Liver (tissue), 9 donors: ENCODE measurements around the gene BDH1. TPM values are rescaled to one million over a fixed set of nuclear protein-coding genes. Genes with fewer than 3 reads are reported as not detected.

ENCODE experiments used
- DNase-seq: peaks from one replicate; pipeline ENCODE4 v3.0.0-alpha.2; 2017; ENCODE audit warnings: low spot score
- H3K27ac ChIP-seq, 2 donors: one replicate each; pipeline ENCODE4 v1.7.0; 2013; ENCODE audit warnings: inconsistent platforms in 2 of 2, low read length in 2 of 2, control low read depth in 1 of 2, low read depth in 1 of 2, mild to moderate bottlenecking in 1 of 2
- H3K27me3 ChIP-seq, 4 donors: one replicate each; pipeline versions ENCODE4 v1.6.1 to v1.7.0; 2013; ENCODE audit warnings: low read length in 3 of 4, inconsistent platforms in 1 of 4, mild to moderate bottlenecking in 1 of 4, moderate library complexity in 1 of 4; ENCODE audit not compliant: control insufficient read depth in 4 of 4, insufficient read depth in 4 of 4
- H3K36me3 ChIP-seq, 4 donors: one replicate each; pipeline versions ENCODE4 v1.6.1 to v1.7.0; 2013; ENCODE audit warnings: low read length in 3 of 4, mild to moderate bottlenecking in 3 of 4, low read depth in 1 of 4, moderate library complexity in 1 of 4; ENCODE audit not compliant: control insufficient read depth in 4 of 4, insufficient read depth in 3 of 4
- H3K4me1 ChIP-seq, 4 donors: one replicate each; pipeline versions ENCODE4 v1.6.1 to v1.7.0; 2013; ENCODE audit warnings: low read length in 3 of 4, mild to moderate bottlenecking in 3 of 4, moderate library complexity in 1 of 4; ENCODE audit not compliant: control insufficient read depth in 4 of 4, insufficient read depth in 4 of 4
- H3K4me3 ChIP-seq, 3 donors: one replicate each; pipeline versions ENCODE4 v1.6.1 to v1.7.0; 2013; ENCODE audit warnings: low read length in 3 of 3, control low read depth in 1 of 3, low read depth in 1 of 3, mild to moderate bottlenecking in 1 of 3
- H3K9ac ChIP-seq, 2 donors: one replicate each; pipeline ENCODE4 v1.7.0; 2013; ENCODE audit warnings: low read length in 2 of 2, mild to moderate bottlenecking in 2 of 2, moderate library complexity in 2 of 2, control low read depth in 1 of 2, low read depth in 1 of 2
- H3K9me3 ChIP-seq, 4 donors: one replicate each; pipeline versions ENCODE4 v1.6.1 to v1.7.0; 2013; ENCODE audit warnings: low read length in 3 of 4; ENCODE audit not compliant: control insufficient read depth in 4 of 4
- ATF3 ChIP-seq: IDR thresholded peaks from 2 replicates; pipeline ENCODE4 v1.6.1; 2016; ENCODE audit warnings: antibody characterized with exemption
- EGR1 ChIP-seq, 2 donors: IDR thresholded peaks; 2 replicates each; pipeline ENCODE4 v1.6.1; 2016 to 2018; ENCODE audit warnings: antibody characterized with exemption in 2 of 2, low read depth in 2 of 2
- FOXA2 ChIP-seq: IDR thresholded peaks from 2 replicates; pipeline ENCODE4 v1.6.1; 2016; ENCODE audit warnings: antibody characterized with exemption
- GABPA ChIP-seq, 2 donors: IDR thresholded peaks in 1 of 2; conservative IDR thresholded peaks in 1 of 2; 2 replicates each; pipeline ENCODE4 v1.6.1; 2016; ENCODE audit warnings: antibody characterized with exemption in 2 of 2, mild to moderate bottlenecking in 1 of 2, moderate library complexity in 1 of 2
- HNF4A ChIP-seq, 2 donors: conservative IDR thresholded peaks; 2 replicates each; pipeline ENCODE4 v1.6.1; 2016; ENCODE audit warnings: antibody characterized with exemption in 2 of 2, mild to moderate bottlenecking in 2 of 2
- NR2F2 ChIP-seq: IDR thresholded peaks from 2 replicates; pipeline ENCODE4 v1.6.1; 2016; ENCODE audit warnings: antibody characterized with exemption
- RAD21 ChIP-seq, 2 donors: IDR thresholded peaks; 2 replicates each; pipeline ENCODE4 v1.6.1; 2016; ENCODE audit warnings: antibody characterized with exemption in 2 of 2, mild to moderate bottlenecking in 2 of 2
- RXRA ChIP-seq, 2 donors: IDR thresholded peaks; 2 replicates each; pipeline ENCODE4 v1.6.1; 2017 to 2018; ENCODE audit warnings: antibody characterized with exemption in 2 of 2, mild to moderate bottlenecking in 1 of 2
- SP1 ChIP-seq: IDR thresholded peaks from 2 replicates; pipeline ENCODE4 v1.6.1; 2018; ENCODE audit warnings: antibody characterized with exemption, mild to moderate bottlenecking
- TAF1 ChIP-seq: conservative IDR thresholded peaks from 2 replicates; pipeline ENCODE4 v1.6.1; 2016; ENCODE audit warnings: antibody characterized with exemption, mild to moderate bottlenecking
- YY1 ChIP-seq: IDR thresholded peaks from 2 replicates; pipeline ENCODE4 v1.6.1; 2016; ENCODE audit warnings: antibody characterized with exemption, mild to moderate bottlenecking
- WGBS: extraction: QIAGEN DNeasy Blood & Tissue Kit; methylation state at CpG from one replicate; pipeline ENCODE4 v1.1.7; 2013; 5-methylcytosine and 5-hydroxymethylcytosine counted together
- polyA plus RNA-seq, 2 donors: library from polyadenylated mRNA; stranded (reverse) in 1 of 2; unstranded in 1 of 2; fragments of 200-250 nt in 1 of 2; fragments of >200 nt in 1 of 2; fragmentation: Nextera tagmentation in 1 of 2; extraction: Ambion mirVana in 1 of 2; gene quantifications; one replicate each; pipeline versions ENCODE4 v1.2.1 to v1.2.3, GENCODE V29; 2013 to 2015
- total RNA-seq, 2 donors: library from RNA; depleted of rRNA; stranded (reverse); fragments of >200 nt; gene quantifications; one replicate each; pipeline ENCODE4 v1.2.3, GENCODE V29; 2014
- TF ChIP-seq, protein P1 (sequence below): IDR thresholded peaks from 2 replicates; pipeline ENCODE4 v1.6.1; 2016; ENCODE audit warnings: antibody characterized with exemption, mild to moderate bottlenecking
- TF ChIP-seq, protein P2 (sequence below): fragments of 150-350 bp; IDR thresholded peaks from 2 replicates; pipeline ENCODE4 v1.5.1; 2017; ENCODE audit warnings: improper control_type of control experiment, low read depth, low read length; ENCODE audit not compliant: missing input control
- donor health status: healthy.
- donor health status: healthy.
- donor health status: healthy.
- donor health status: healthy.
- donor health status: healthy.

BDH1 gene
- total and polyA plus RNA-seq, 4 donors: 49.4 to 268 (median 177) TPM

- TF ChIP-seq HNF4A (conservative IDR thresholded peaks at IDR 0.05) (peak in 1 of 2 donors; percentile 50), TAF1 (no peak), NR2F2 (no peak)
Observed at GRCh38 chr3:197599089-197599765, 43.5 kb upstream of the BDH1 start (continued).

DNA sequence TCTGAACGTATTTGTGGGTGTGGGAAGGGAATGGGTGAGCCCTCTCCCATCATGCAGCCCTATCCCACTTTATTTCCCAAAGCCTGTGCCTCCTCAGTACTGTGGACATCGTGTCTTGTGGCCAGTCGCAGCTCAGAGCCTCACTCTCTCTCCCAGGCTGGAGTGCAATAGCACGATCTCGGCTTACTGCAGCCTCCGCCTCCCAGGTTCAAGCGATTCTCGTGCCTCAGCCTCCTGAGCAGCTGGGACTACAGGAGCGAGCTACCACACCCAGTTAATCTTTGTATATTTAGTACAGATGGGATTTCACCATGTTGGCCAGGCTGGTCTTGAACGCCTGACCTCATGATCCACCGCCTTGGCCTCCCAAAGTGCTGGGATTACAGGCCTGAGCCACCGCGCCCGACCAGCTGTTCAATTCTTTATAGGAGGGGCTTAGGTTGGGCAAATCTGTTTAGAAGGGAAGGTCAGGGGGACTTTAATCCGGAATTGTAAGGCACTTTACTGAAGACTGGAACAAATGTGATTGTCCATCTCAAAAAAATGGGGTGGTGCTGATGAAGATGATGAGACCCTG, 42.7 kb upstream of the BDH1 start:
- no peaks in the 10 kb centered on the region for H3K9me3 ChIP-seq
- no peak for TF ChIP-seq SP1
- TF ChIP-seq, protein P1, sequence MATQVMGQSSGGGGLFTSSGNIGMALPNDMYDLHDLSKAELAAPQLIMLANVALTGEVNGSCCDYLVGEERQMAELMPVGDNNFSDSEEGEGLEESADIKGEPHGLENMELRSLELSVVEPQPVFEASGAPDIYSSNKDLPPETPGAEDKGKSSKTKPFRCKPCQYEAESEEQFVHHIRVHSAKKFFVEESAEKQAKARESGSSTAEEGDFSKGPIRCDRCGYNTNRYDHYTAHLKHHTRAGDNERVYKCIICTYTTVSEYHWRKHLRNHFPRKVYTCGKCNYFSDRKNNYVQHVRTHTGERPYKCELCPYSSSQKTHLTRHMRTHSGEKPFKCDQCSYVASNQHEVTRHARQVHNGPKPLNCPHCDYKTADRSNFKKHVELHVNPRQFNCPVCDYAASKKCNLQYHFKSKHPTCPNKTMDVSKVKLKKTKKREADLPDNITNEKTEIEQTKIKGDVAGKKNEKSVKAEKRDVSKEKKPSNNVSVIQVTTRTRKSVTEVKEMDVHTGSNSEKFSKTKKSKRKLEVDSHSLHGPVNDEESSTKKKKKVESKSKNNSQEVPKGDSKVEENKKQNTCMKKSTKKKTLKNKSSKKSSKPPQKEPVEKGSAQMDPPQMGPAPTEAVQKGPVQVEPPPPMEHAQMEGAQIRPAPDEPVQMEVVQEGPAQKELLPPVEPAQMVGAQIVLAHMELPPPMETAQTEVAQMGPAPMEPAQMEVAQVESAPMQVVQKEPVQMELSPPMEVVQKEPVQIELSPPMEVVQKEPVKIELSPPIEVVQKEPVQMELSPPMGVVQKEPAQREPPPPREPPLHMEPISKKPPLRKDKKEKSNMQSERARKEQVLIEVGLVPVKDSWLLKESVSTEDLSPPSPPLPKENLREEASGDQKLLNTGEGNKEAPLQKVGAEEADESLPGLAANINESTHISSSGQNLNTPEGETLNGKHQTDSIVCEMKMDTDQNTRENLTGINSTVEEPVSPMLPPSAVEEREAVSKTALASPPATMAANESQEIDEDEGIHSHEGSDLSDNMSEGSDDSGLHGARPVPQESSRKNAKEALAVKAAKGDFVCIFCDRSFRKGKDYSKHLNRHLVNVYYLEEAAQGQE: no peak
- no peak overlapping the region for H3K27ac ChIP-seq
- no peak overlapping the region for H3K9ac ChIP-seq
- H3K4me3 ChIP-seq: no peak overlapping the region
- no peaks in the 10 kb centered on the region for H3K36me3 ChIP-seq
- H3K4me1 ChIP-seq: peaks cover under 1 to 35% (median 21%) of the 10 kb centered on the region in 4 donors
- no peaks in the 10 kb centered on the region for H3K27me3 ChIP-seq
- WGBS: 75% methylated on average over 15 of the region's 15 CpGs
- no peak for DNase-seq

DNA sequence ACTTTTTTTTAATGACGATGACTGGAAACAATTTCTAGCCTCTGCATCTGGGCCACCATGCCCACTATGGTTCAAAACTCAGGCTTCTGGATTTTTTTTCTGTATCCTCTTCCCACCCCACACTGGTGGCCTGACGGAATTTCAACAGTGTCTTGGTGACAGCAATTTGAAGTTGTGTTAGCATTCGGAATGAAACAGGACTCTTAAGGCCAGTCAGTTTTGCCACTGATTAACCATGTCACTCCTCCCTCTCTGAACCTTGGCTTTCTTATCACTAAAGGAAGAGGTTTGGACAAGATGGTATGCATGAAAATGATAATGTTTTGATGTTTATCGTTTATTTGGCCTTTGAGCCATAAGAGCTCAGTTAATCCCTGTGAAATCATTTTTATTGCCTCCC, 41.6 kb upstream of the BDH1 start:
- H3K9ac ChIP-seq: no peak overlapping the region
- 26% methylated on average over 4 of the region's 4 CpGs for WGBS
- peak in 1 of 2 donors; percentile 8 for TF ChIP-seq RXRA (IDR thresholded peaks at IDR 0.05)
- TF ChIP-seq RAD21 (IDR thresholded peaks at IDR 0.05): peak in 1 of 2 donors; percentile 12
- no peak for TF ChIP-seq ATF3
- peak; percentile 21 to 29 for TF ChIP-seq HNF4A (conservative IDR thresholded peaks at IDR 0.05)
- TF ChIP-seq YY1: no peak
- TF ChIP-seq TAF1: no peak
- peak; percentile 17 for TF ChIP-seq SP1
- H3K4me3 ChIP-seq: no peak overlapping the region
- no peak for DNase-seq
- H3K9me3 ChIP-seq: no peaks in the 10 kb centered on the region
- H3K27me3 ChIP-seq: no peaks in the 10 kb centered on the region
- no peaks in the 10 kb centered on the region for H3K36me3 ChIP-seq
- H3K4me1 ChIP-seq: peaks cover 2 to 41% (median 26%) of the 10 kb centered on the region in 4 donors
- H3K27ac ChIP-seq: peak overlapping the region in 1 of 2 donors; percentile 8

DNA sequence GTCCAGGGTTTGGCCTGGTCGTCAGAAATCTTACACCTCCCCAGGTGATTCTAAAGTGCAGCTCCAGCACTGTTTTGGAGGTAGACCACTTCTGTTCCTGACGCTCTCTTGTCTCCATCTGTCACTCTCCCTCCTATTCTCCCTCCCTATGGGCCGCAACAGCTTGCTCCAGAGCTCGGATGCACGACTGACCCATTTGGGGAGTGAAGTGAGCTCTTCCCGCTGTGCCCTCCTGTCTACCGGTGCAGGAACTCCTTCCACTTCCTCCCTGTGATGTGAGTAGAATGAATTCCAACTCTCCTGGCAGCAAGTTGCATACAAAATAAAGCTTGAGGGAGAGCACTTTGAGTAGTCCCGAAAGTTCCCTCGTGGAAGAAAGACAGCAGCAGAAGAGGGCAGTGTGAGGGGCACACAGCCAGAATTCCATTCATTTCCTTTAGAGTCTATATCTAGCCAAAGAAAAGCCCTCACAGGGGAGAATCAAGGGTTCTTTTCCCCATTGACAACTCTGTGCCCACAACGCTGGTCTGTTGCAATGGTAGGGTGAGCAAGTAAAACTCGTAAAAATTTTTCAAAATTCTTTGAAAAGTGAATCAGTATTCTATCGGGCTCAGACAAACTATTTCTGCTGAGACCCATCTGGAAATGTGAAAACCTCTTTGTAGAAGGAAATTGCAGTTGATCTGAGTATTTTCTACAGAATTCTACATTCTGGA, 39.9 kb upstream of the BDH1 start:
- Histone ChIP-seq H3K9me3 (no peaks in the 10 kb centered on the region), H3K27me3 (no peaks in the 10 kb centered on the region), H3K9ac (no peak overlapping the region), H3K27ac (no peak overlapping the region), H3K4me1 (peaks cover 2 to 58% (median 38%) of the 10 kb centered on the region in 4 donors), H3K36me3 (no peaks in the 10 kb centered on the region), H3K4me3 (no peak overlapping the region)
- DNase-seq: no peak
- 81% methylated on average over 12 of the region's 12 CpGs for WGBS
- TF ChIP-seq, protein P1: no peak
- no peak for TF ChIP-seq RXRA (IDR thresholded peaks at IDR 0.05)
- TF ChIP-seq YY1: no peak
- no peak for TF ChIP-seq GABPA (IDR thresholded peaks at IDR 0.05 in 1 of 2, conservative IDR thresholded peaks at IDR 0.05 in 1 of 2)
- TF ChIP-seq HNF4A (conservative IDR thresholded peaks at IDR 0.05): no peak
- TF ChIP-seq, protein P2, sequence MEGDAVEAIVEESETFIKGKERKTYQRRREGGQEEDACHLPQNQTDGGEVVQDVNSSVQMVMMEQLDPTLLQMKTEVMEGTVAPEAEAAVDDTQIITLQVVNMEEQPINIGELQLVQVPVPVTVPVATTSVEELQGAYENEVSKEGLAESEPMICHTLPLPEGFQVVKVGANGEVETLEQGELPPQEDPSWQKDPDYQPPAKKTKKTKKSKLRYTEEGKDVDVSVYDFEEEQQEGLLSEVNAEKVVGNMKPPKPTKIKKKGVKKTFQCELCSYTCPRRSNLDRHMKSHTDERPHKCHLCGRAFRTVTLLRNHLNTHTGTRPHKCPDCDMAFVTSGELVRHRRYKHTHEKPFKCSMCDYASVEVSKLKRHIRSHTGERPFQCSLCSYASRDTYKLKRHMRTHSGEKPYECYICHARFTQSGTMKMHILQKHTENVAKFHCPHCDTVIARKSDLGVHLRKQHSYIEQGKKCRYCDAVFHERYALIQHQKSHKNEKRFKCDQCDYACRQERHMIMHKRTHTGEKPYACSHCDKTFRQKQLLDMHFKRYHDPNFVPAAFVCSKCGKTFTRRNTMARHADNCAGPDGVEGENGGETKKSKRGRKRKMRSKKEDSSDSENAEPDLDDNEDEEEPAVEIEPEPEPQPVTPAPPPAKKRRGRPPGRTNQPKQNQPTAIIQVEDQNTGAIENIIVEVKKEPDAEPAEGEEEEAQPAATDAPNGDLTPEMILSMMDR: no peak
- no peak for TF ChIP-seq FOXA2
- TF ChIP-seq SP1: no peak
- no peak for TF ChIP-seq EGR1 (IDR thresholded peaks at IDR 0.05; ENCODE audit: low read depth in 2 of 2)
